GM21526 (cell line): ENCODE data around the gene PKP4.
"Not testable (repeated sequence)": the region's sequence is repeated elsewhere in the genome, so short reads cannot be mapped to it uniquely, and the experiment has no call there.

Experiments
- ATAC-seq: cut with Tn5 transposase; IDR thresholded peaks from one replicate; pipeline ENCODE4 v1.9.1; 2021; ENCODE audit warnings: moderate library complexity; ENCODE audit not compliant: unreplicated experiment, low FRiP score

Gene PKP4

GRCh38 chr2:158456309-158457066 is at the start of gene PKP4, which contains the start of gene CCDC148:
Gene PKP4 (plus strand): TSS chr2:158456952. CDS start chr2:158533185, 76,233 bp downstream.
Gene CCDC148 (minus strand): TSS chr2:158456753. CDS start chr2:158456439, 314 bp downstream.
- peak; percentile 95 for ATAC-seq

- no peak for ATAC-seq
These were observed 49.7 kb upstream of the PKP4 start for GRCh38 chr2:158407031-158407430.

- ATAC-seq = no peak
These were observed 46.6 kb upstream of the PKP4 start for GRCh38 chr2:158410132-158410531.

- ATAC-seq = no peak
These were observed 45.0 kb upstream of the PKP4 start for GRCh38 chr2:158411748-158412147.

- no peak for ATAC-seq
These were observed 44.5 kb upstream of the PKP4 start for GRCh38 chr2:158412206-158412605.

GRCh38 chr2:158413581-158413980 is 43.2 kb upstream of the PKP4 start:
- no peak for ATAC-seq

- ATAC-seq = no peak
These were observed 42.2 kb upstream of the PKP4 start for GRCh38 chr2:158414538-158414937.

GRCh38 chr2:158432117-158432516 is 24.6 kb upstream of the PKP4 start:
- no peak for ATAC-seq

- not testable (repeated sequence) for ATAC-seq
These were observed 23.0 kb upstream of the PKP4 start for GRCh38 chr2:158433716-158434115.

GRCh38 chr2:158439062-158439461 is 17.7 kb upstream of the PKP4 start:
- not testable (repeated sequence) for ATAC-seq

- no peak for ATAC-seq
These were observed 13.1 kb upstream of the PKP4 start for GRCh38 chr2:158443606-158444005.

GRCh38 chr2:158457092-158457825 is 507 bp downstream of the PKP4 start:
- peak; percentile 36 for ATAC-seq

- ATAC-seq = peak; percentile 51
These were observed 1.3 kb downstream of the PKP4 start for GRCh38 chr2:158457826-158458616.

GRCh38 chr2:158458617-158458920 is 1.8 kb downstream of the PKP4 start:
- no peak for ATAC-seq

- no peak for ATAC-seq
These were observed 2.6 kb downstream of the PKP4 start for GRCh38 chr2:158459161-158460003.

GRCh38 chr2:158460632-158461297 is 4.0 kb downstream of the PKP4 start:
- ATAC-seq = no peak

- ATAC-seq = no peak
These were observed 6.8 kb downstream of the PKP4 start for GRCh38 chr2:158463496-158464095.

- peak; percentile 62 for ATAC-seq
These were observed 7.9 kb downstream of the PKP4 start for GRCh38 chr2:158464426-158465281.
